CD14-positive monocyte (primary cell): ENCODE data around the gene TFAP2D. TPM values are rescaled to one million over a fixed set of nuclear protein-coding genes. Genes with fewer than 3 reads are reported as not detected.

Experiments used
- DNase-seq, 3 donors: peaks; one replicate each; pipeline ENCODE4 v3.0.0-alpha.2; 2011 to 2022
- H2AFZ ChIP-seq: 2 replicates; pipeline ENCODE4 v1.6.0; 2012; ENCODE audit warnings: mild to moderate bottlenecking, low read depth, low read length, inconsistent platforms; ENCODE audit not compliant: insufficient read depth, poor library complexity, severe bottlenecking
- H3K27ac ChIP-seq, 2 donors: 1 replicate in 1 of 2; 2 replicates in 1 of 2; pipeline ENCODE4 v1.5.1; 2012 to 2013; ENCODE audit warnings: low read length in 2 of 2, control low read depth in 1 of 2, inconsistent platforms in 1 of 2, low read depth in 1 of 2, mild to moderate bottlenecking in 1 of 2
- H3K27me3 ChIP-seq, 2 donors: one replicate each; pipeline versions ENCODE4 v1.6.0 to v1.6.1; 2011 to 2013; ENCODE audit warnings: low read length in 2 of 2; ENCODE audit not compliant: control insufficient read depth in 2 of 2, insufficient read depth in 2 of 2
- H3K36me3 ChIP-seq, 2 donors: replicated peaks in 1 of 2; 1 replicate in 1 of 2; 2 replicates in 1 of 2; pipeline versions ENCODE4 v1.5.1 to v1.6.1; 2012 to 2013; ENCODE audit warnings: low read length in 2 of 2, control low read depth in 1 of 2, inconsistent platforms in 1 of 2, mild to moderate bottlenecking in 1 of 2; ENCODE audit not compliant: insufficient read depth in 2 of 2, control insufficient read depth in 1 of 2
- H3K4me1 ChIP-seq, 2 donors: 1 replicate in 1 of 2; 2 replicates in 1 of 2; pipeline versions ENCODE4 v1.5.1 to v1.6.1; 2012 to 2013; ENCODE audit warnings: low read length in 2 of 2, control low read depth in 1 of 2, inconsistent platforms in 1 of 2, mild to moderate bottlenecking in 1 of 2, moderate library complexity in 1 of 2; ENCODE audit not compliant: insufficient read depth in 2 of 2, control insufficient read depth in 1 of 2
- H3K4me2 ChIP-seq: replicated peaks from 2 replicates; pipeline ENCODE3; 2012; ENCODE audit warnings: low read length, moderate library complexity, mild to moderate bottlenecking; ENCODE audit not compliant: poor library complexity, severe bottlenecking; ENCODE audit errors: extremely low read depth
- H3K4me3 ChIP-seq, 3 experiments: fragments of 200-600 bp in 1 of 3; sonication (generic) in 1 of 3; replicated peaks in 1 of 3; 1 replicate in 2 of 3; 2 replicates in 1 of 3; pipeline ENCODE4 v1.5.1; 2011 to 2013; ENCODE audit warnings: low read length in 3 of 3, mild to moderate bottlenecking in 3 of 3, control low read depth in 2 of 3, low read depth in 2 of 3, inconsistent platforms in 1 of 3, moderate library complexity in 1 of 3
- H3K79me2 ChIP-seq: 2 replicates; pipeline ENCODE4 v1.6.0; 2012; ENCODE audit warnings: mild to moderate bottlenecking, control low read depth, inconsistent platforms, low read length, moderate library complexity; ENCODE audit not compliant: insufficient read depth
- H3K9ac ChIP-seq: 2 replicates; pipeline ENCODE4 v1.6.0; 2017; ENCODE audit warnings: low read length, mild to moderate bottlenecking; ENCODE audit not compliant: insufficient read depth, poor library complexity, severe bottlenecking
- H3K9me3 ChIP-seq, 2 donors: replicated peaks in 1 of 2; 1 replicate in 1 of 2; 2 replicates in 1 of 2; pipeline versions ENCODE4 v1.5.1 to v1.6.1; 2012 to 2013; ENCODE audit warnings: low read length in 2 of 2, control low read depth in 1 of 2; ENCODE audit not compliant: control insufficient read depth in 1 of 2, insufficient read depth in 1 of 2
- H4K20me1 ChIP-seq: 2 replicates; pipeline ENCODE4 v1.6.0; 2012; ENCODE audit warnings: mild to moderate bottlenecking, low read length, control low read depth, moderate library complexity; ENCODE audit not compliant: insufficient read depth
- H3K27ac Mint-ChIP-seq, 7 donors: one replicate each; pipeline ENCODE4 v1.8.0; 2020; ENCODE audit warnings: mild to moderate bottlenecking in 7 of 7, mixed read lengths in 7 of 7, moderate library complexity in 6 of 7, inconsistent platforms in 2 of 7
- H3K27me3 Mint-ChIP-seq, 3 donors: one replicate each; pipeline ENCODE4 v1.8.0; 2021 to 2022; ENCODE audit warnings: low read depth in 3 of 3, mild to moderate bottlenecking in 3 of 3, mixed read lengths in 3 of 3, moderate library complexity in 3 of 3, inconsistent platforms in 1 of 3
- H3K36me3 Mint-ChIP-seq, 2 donors: one replicate each; pipeline ENCODE4 v1.8.0; 2020; ENCODE audit warnings: mixed read lengths in 2 of 2, inconsistent platforms in 1 of 2, mild to moderate bottlenecking in 1 of 2
- H3K4me1 Mint-ChIP-seq: one replicate; pipeline ENCODE4 v1.8.0; 2020; ENCODE audit warnings: mild to moderate bottlenecking, mixed read lengths
- H3K4me3 Mint-ChIP-seq, 2 donors: one replicate each; pipeline ENCODE4 v1.8.0; 2020; ENCODE audit warnings: mild to moderate bottlenecking in 2 of 2, mixed read lengths in 2 of 2, moderate library complexity in 1 of 2
- H3K9me3 Mint-ChIP-seq, 7 donors: one replicate each; pipeline ENCODE4 v1.8.0; 2020 to 2022; ENCODE audit warnings: mixed read lengths in 7 of 7, mild to moderate bottlenecking in 6 of 7, moderate library complexity in 6 of 7, inconsistent platforms in 2 of 7
- WGBS: methylation state at CpG from one replicate; pipeline ENCODE4 v1.1.5; 2013; ENCODE audit warnings: missing lambda C conversion rate; ENCODE audit not compliant: insufficient coverage; 5-methylcytosine and 5-hydroxymethylcytosine counted together
- intact Hi-C, 2 donors: fragments of 100-400 bp; cut with micrococcal nuclease; formaldehyde crosslinking; loops; one replicate each; pipeline versions ENCODE4 v1.15.0 to v1.15.1; 2023
- polyA plus RNA-seq, 3 donors: library from polyadenylated mRNA; depleted of rRNA in 1 of 3; unstranded in 2 of 3; stranded (reverse) in 1 of 3; fragments of 300-500 nt in 2 of 3; fragments of >200 nt in 1 of 3; fragmentation: Illumina TruSeq in 2 of 3; gene quantifications; 1 replicate in 2 of 3; 2 replicates in 1 of 3; pipeline ENCODE4 v1.2.3, GENCODE V29; 2012 to 2021
- TF ChIP-seq, protein P1 (sequence below): fragments of 200-600 bp; IDR thresholded peaks from one replicate; pipeline ENCODE4 v1.8.0; 2022; ENCODE audit warnings: antibody characterized with exemption, mild to moderate bottlenecking

Gene TFAP2D
- polyA plus RNA-seq, 3 donors = not detected

DNA sequence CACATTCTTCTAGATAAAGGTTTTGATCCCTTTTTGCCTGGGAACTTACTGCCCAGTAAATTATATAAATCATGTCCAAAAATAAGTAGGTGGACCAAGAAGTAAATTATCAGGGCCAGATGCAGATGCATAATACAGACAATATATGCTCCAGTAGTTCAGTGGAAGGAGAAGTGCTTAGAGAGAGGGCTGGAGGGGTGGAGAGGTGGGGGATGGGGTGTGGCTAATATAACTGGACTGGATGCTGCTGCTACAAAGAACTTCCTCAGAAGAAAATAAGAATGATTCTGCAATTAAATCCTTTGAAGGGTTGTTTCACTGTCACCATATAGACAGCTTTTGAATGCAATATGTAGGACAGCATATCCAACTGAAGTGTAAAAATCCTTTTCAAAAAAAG is 14.8 kb upstream of the TFAP2D start:
- H3K27ac Mint-ChIP-seq = no peak overlapping the region
- Histone ChIP-seq H3K27me3 (no peaks in the 10 kb centered on the region), H3K36me3 (no peaks in the 10 kb centered on the region), H4K20me1 (no peaks in the 10 kb centered on the region), H3K79me2 (no peaks in the 10 kb centered on the region), H3K4me1 (no peaks in the 10 kb centered on the region), H2AFZ (no peak overlapping the region), H3K9me3 (no peaks in the 10 kb centered on the region), H3K4me2 (no peak overlapping the region), H3K9ac (no peak overlapping the region), H3K27ac (no peak overlapping the region), H3K4me3 (no peak overlapping the region)
- TF ChIP-seq, protein P1, sequence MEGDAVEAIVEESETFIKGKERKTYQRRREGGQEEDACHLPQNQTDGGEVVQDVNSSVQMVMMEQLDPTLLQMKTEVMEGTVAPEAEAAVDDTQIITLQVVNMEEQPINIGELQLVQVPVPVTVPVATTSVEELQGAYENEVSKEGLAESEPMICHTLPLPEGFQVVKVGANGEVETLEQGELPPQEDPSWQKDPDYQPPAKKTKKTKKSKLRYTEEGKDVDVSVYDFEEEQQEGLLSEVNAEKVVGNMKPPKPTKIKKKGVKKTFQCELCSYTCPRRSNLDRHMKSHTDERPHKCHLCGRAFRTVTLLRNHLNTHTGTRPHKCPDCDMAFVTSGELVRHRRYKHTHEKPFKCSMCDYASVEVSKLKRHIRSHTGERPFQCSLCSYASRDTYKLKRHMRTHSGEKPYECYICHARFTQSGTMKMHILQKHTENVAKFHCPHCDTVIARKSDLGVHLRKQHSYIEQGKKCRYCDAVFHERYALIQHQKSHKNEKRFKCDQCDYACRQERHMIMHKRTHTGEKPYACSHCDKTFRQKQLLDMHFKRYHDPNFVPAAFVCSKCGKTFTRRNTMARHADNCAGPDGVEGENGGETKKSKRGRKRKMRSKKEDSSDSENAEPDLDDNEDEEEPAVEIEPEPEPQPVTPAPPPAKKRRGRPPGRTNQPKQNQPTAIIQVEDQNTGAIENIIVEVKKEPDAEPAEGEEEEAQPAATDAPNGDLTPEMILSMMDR = no peak
- H3K4me3 Mint-ChIP-seq = no peak overlapping the region
- no peak for DNase-seq
- H3K36me3 Mint-ChIP-seq = no peaks in the 10 kb centered on the region
- no peaks in the 10 kb centered on the region for H3K4me1 Mint-ChIP-seq
- peaks cover 0 to 4% (median 0%) of the 10 kb centered on the region in 3 donors for H3K27me3 Mint-ChIP-seq
- intact Hi-C loops = no loop called here
- peaks cover 0 to 3% (median 0%) of the 10 kb centered on the region in 7 donors for H3K9me3 Mint-ChIP-seq

GRCh38 chr6:50699051-50699775 is 14.1 kb upstream of the TFAP2D start:
- WGBS = 0% methylated on average over 5 of the region's 11 CpGs
- Mint-ChIP-seq H3K9me3 (peaks cover 0 to 7% (median 0%) of the 10 kb centered on the region in 7 donors), H3K27me3 (peaks cover 0 to 4% (median under 1%) of the 10 kb centered on the region in 3 donors)

More at GRCh38 chr6:50699051-50699775, 14.1 kb upstream of the TFAP2D start:
- Histone ChIP-seq H3K4me1 (no peaks in the 10 kb centered on the region), H3K36me3 (no peaks in the 10 kb centered on the region), H3K27me3 (no peaks in the 10 kb centered on the region), H3K4me3 (no peak overlapping the region), H4K20me1 (no peaks in the 10 kb centered on the region), H3K9ac (no peak overlapping the region), H3K27ac (no peak overlapping the region), H3K4me2 (no peak overlapping the region), H3K79me2 (no peaks in the 10 kb centered on the region), H3K9me3 (no peaks in the 10 kb centered on the region), H2AFZ (no peak overlapping the region)
- intact Hi-C loops = no loop called here
- no peak overlapping the region for H3K27ac Mint-ChIP-seq
- no peaks in the 10 kb centered on the region for H3K36me3 Mint-ChIP-seq
- no peak for DNase-seq
- no peaks in the 10 kb centered on the region for H3K4me1 Mint-ChIP-seq
- TF ChIP-seq, protein P1 = no peak
- no peak overlapping the region for H3K4me3 Mint-ChIP-seq
